ENCODE data around the gene CNTN3.

- TF ChIP-seq, protein P1, sequence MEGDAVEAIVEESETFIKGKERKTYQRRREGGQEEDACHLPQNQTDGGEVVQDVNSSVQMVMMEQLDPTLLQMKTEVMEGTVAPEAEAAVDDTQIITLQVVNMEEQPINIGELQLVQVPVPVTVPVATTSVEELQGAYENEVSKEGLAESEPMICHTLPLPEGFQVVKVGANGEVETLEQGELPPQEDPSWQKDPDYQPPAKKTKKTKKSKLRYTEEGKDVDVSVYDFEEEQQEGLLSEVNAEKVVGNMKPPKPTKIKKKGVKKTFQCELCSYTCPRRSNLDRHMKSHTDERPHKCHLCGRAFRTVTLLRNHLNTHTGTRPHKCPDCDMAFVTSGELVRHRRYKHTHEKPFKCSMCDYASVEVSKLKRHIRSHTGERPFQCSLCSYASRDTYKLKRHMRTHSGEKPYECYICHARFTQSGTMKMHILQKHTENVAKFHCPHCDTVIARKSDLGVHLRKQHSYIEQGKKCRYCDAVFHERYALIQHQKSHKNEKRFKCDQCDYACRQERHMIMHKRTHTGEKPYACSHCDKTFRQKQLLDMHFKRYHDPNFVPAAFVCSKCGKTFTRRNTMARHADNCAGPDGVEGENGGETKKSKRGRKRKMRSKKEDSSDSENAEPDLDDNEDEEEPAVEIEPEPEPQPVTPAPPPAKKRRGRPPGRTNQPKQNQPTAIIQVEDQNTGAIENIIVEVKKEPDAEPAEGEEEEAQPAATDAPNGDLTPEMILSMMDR (optimal IDR thresholded peaks at IDR 0.05 in 1 of 3, IDR thresholded peaks at IDR 0.05 in 1 of 3, conservative IDR thresholded peaks at IDR 0.05 in 1 of 3; ENCODE audit: extremely low read depth in 1 of 3, insufficient read depth in 2 of 3, low read length in 3 of 3): no peak
- no peak for TF ChIP-seq EZH2 (IDR thresholded peaks at IDR 0.05; ENCODE audit: low read length)
These were observed 14.9 kb downstream of the CNTN3 start for GRCh38 chr3:74599564-74599963.

Data from keratinocyte (primary cell).